ENCODE results near the gene CPTP. TPM values are rescaled to one million over a fixed set of nuclear protein-coding genes. Genes with fewer than 3 reads are reported as not detected.

CPTP gene
- total RNA-seq, 1 experiment from 2014 or later: 14.0 TPM

DNA sequence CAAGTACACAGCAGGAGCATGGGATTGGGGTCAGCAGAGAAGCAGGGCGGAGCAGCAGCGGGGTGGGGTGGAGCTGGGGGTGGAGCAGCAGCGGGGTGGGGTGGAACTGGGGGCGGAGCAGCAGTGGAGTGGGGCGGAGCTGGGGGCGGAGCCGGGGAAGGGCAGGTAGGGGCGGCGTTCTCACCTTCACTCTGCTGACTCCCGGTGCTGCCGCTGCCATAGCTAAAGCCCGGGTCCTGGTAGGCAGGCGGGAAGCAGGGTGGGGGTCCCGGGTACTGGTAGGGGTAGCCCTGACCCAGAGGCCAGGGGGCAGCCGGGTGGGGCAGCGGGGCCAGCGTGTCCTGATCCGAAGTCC is 13.2 kb downstream of the CPTP start:
- Histone ChIP-seq H2BK15ac (ENCODE audit: low read depth, low read length) (no peak overlapping the region), H4K20me1 (ENCODE audit: control insufficient read depth, insufficient read depth, insufficient read length) (no peaks in the 10 kb centered on the region), H3K23ac (ENCODE audit: insufficient read length, low read depth, low read length) (no peak overlapping the region), H3K18ac (ENCODE audit: insufficient read length, low read depth, low read length) (no peak overlapping the region), H3K4me2 (ENCODE audit: insufficient read depth, insufficient read length, low read length) (no peak overlapping the region), H2BK5ac (ENCODE audit: insufficient read length, low read length) (no peak overlapping the region), H4K5ac (ENCODE audit: insufficient read length, low read depth, low read length) (no peak overlapping the region), H3K14ac (ENCODE audit: insufficient read depth, low read length) (no peak overlapping the region), H3K27ac (ENCODE audit: insufficient read length, low read depth, low read length) (no peak overlapping the region), H3K27me3 (ENCODE audit: insufficient read depth, low read length) (no peaks in the 10 kb centered on the region), H3K4me1 (ENCODE audit: insufficient read depth, low read length) (no peaks in the 10 kb centered on the region), H2BK120ac (ENCODE audit: low read depth, low read length, poor library complexity, severe bottlenecking) (no peak overlapping the region), H2BK20ac (ENCODE audit: low read depth, low read length, poor library complexity, severe bottlenecking) (no peak overlapping the region), H3K23me2 (ENCODE audit: insufficient read length, low read depth, low read length, poor library complexity, severe bottlenecking) (no peaks in the 10 kb centered on the region), H4K91ac (ENCODE audit: insufficient read length, low read depth, low read length) (no peak overlapping the region), H2AFZ (ENCODE audit: low read length) (no peak overlapping the region), H3K9ac (ENCODE audit: extremely low read depth, insufficient read length, low read length) (no peak overlapping the region), H2BK12ac (ENCODE audit: insufficient read length, low read depth, low read length) (no peak overlapping the region), H3T11ph (ENCODE audit: low read length) (no peak overlapping the region), H2AK5ac (ENCODE audit: insufficient read length, low read length) (no peak overlapping the region), H3K79me1 (ENCODE audit: insufficient read depth, low read depth, low read length, poor library complexity, severe bottlenecking) (no peaks in the 10 kb centered on the region), H3K4ac (ENCODE audit: low read depth, low read length) (no peak overlapping the region), H3K79me2 (ENCODE audit: insufficient read depth, low read length) (no peaks in the 10 kb centered on the region), H3K9me3 (ENCODE audit: control insufficient read depth, low read depth, low read length) (no peaks in the 10 kb centered on the region), H3K56ac (ENCODE audit: insufficient read length, low read depth, low read length) (no peak overlapping the region), H4K8ac (replicated peaks; ENCODE audit: insufficient read length, low read depth, low read length) (no peak overlapping the region)
- Mint-ChIP-seq H3K27me3 (ENCODE audit: low read depth) (no peaks in the 10 kb centered on the region), H3K9me3 (peaks cover 0 to 8% of the 10 kb centered on the region in 2 experiments; a peak in 3 of 5 replicates), H3K4me1 (no peaks in the 10 kb centered on the region), H3K27ac (no peak overlapping the region), H3K4me3 (no peak overlapping the region), H3K36me3 (ENCODE audit: insufficient read depth in 1 of 3, low read depth in 3 of 3) (peaks cover 20 to 36% (median 29%) of the 10 kb centered on the region in 3 experiments)
- TF ChIP-seq CTCF (conservative IDR thresholded peaks at IDR 0.05): no peak
- no CpG with 5 or more reads among the region's 18 CpGs for WGBS (ENCODE audit: extremely low coverage, insufficient read length, low lambda C conversion rate)
- peak; percentile 73 for DNase-seq
